Neural progenitor cell (in vitro differentiated cells): ENCODE measurements around the gene SOWAHD. TPM values are rescaled to one million over a fixed set of nuclear protein-coding genes. Genes with fewer than 3 reads are reported as not detected.
"Not testable (repeated sequence)": the region's sequence is repeated elsewhere in the genome, so short reads cannot be mapped to it uniquely, and the experiment has no call there.

ENCODE experiments used
- DNase-seq: peaks from one replicate; pipeline ENCODE4 v3.0.0-alpha.2; 2016; ENCODE audit warnings: low spot score
- H2AFZ ChIP-seq: fragments of 200-600 bp; sonication (generic); replicated peaks from 2 replicates; pipeline ENCODE4 v1.6.1; 2016; ENCODE audit warnings: antibody characterized with exemption
- H3F3A ChIP-seq: fragments of 200-600 bp; sonication (generic); 2 replicates; pipeline ENCODE4 v1.6.1; 2016; ENCODE audit warnings: antibody characterized with exemption, low read depth
- H3K27ac ChIP-seq: fragments of 200-600 bp; sonication (generic); 2 replicates; pipeline ENCODE4 v1.5.1; 2016; ENCODE audit warnings: mild to moderate bottlenecking
- H3K27me3 ChIP-seq: fragments of 200-600 bp; sonication (generic); 2 replicates; pipeline ENCODE4 v1.6.1; 2016; ENCODE audit warnings: mild to moderate bottlenecking, moderate library complexity
- H3K36me3 ChIP-seq: fragments of 200-600 bp; sonication (generic); 2 replicates; pipeline ENCODE4 v1.5.1; 2016
- H3K4me1 ChIP-seq: fragments of 200-600 bp; sonication (generic); 2 replicates; pipeline ENCODE4 v1.6.1; 2016; ENCODE audit warnings: mixed run types
- H3K4me2 ChIP-seq: fragments of 200-600 bp; sonication (generic); 2 replicates; pipeline ENCODE4 v1.6.1; 2016
- H3K4me3 ChIP-seq: fragments of 200-600 bp; sonication (generic); 2 replicates; pipeline ENCODE4 v1.5.1; 2016
- H3K79me2 ChIP-seq: fragments of 200-600 bp; sonication (generic); 2 replicates; pipeline ENCODE4 v1.6.1; 2016; ENCODE audit warnings: low read depth
- H3K9ac ChIP-seq: fragments of 200-600 bp; sonication (generic); 2 replicates; pipeline ENCODE4 v1.6.1; 2016
- H3K9me3 ChIP-seq: fragments of 200-600 bp; sonication (generic); 2 replicates; pipeline ENCODE4 v1.5.1; 2016; ENCODE audit warnings: low read depth
- H4K20me1 ChIP-seq: fragments of 200-600 bp; sonication (generic); 2 replicates; pipeline ENCODE4 v1.6.1; 2016; ENCODE audit warnings: low read depth
- H3K27ac Mint-ChIP-seq: 3 replicates; pipeline ENCODE4 v1.8.0; 2021; ENCODE audit warnings: mixed read lengths
- H3K27me3 Mint-ChIP-seq: 2 replicates; pipeline ENCODE4 v1.8.0; 2022; ENCODE audit warnings: low read depth, mild to moderate bottlenecking, inconsistent platforms, moderate library complexity, mixed read lengths; ENCODE audit not compliant: insufficient read depth
- H3K36me3 Mint-ChIP-seq: 3 replicates; pipeline ENCODE4 v1.8.0; 2021; ENCODE audit warnings: mixed read lengths
- H3K4me1 Mint-ChIP-seq: 3 replicates; pipeline ENCODE4 v1.8.0; 2021; ENCODE audit warnings: mixed read lengths
- H3K4me3 Mint-ChIP-seq: 3 replicates; pipeline ENCODE4 v1.8.0; 2021; ENCODE audit warnings: mild to moderate bottlenecking, moderate library complexity, mixed read lengths
- H3K9me3 Mint-ChIP-seq: 3 replicates; pipeline ENCODE4 v1.8.0; 2020; ENCODE audit warnings: mixed read lengths
- EZH2 ChIP-seq: fragments of 200-600 bp; sonication (generic); IDR thresholded peaks from 2 replicates; pipeline ENCODE4 v1.6.1; 2017; ENCODE audit warnings: antibody characterized with exemption, mild to moderate bottlenecking, moderate library complexity
- EZH2phosphoT487 ChIP-seq: fragments of 200-600 bp; sonication (generic); IDR thresholded peaks from 2 replicates; pipeline ENCODE4 v1.6.1; 2017; ENCODE audit warnings: antibody characterized with exemption
- total RNA-seq: library from RNA; depleted of rRNA; stranded (reverse); fragments of >200 nt; gene quantifications from 2 replicates; pipeline ENCODE4 v1.2.3, GENCODE V29; 2015; ENCODE audit warnings: low replicate concordance
- TF ChIP-seq, protein P1 (sequence below): fragments of 200-600 bp; sonication (generic); IDR thresholded peaks from 2 replicates; pipeline ENCODE4 v1.5.1; 2017; ENCODE audit warnings: antibody characterized with exemption, mild to moderate bottlenecking

The SOWAHD gene
- total RNA-seq, 1 donor from 2014 or later = not detected

DNA sequence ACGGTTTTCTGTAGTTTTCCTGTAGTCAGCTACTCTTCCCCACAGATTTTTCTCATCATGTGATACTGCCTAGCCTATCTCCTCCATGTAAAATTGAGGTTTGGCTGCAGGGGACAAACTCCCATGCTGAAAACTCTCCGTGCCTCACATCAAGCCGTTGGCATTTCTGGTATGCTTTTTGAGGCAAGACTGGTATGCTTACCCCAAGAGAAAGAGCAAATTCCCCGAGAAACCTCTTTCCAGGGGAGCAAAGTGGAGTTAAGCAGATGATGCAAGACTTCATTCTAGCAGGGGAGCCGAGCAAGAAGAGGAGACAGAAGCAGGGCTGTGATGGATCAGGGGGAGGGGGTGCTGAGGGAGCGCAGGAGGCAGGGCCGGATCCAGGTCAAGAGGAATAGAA is 4.8 kb downstream of the SOWAHD start:
- Histone ChIP-seq H4K20me1 (no peaks in the 10 kb centered on the region), H3K79me2 (no peaks in the 10 kb centered on the region), H3F3A (no peaks in the 10 kb centered on the region), H3K4me2 (no peak overlapping the region), H3K4me3 (no peak overlapping the region), H3K9me3 (no peaks in the 10 kb centered on the region), H2AFZ (no peak overlapping the region), H3K27me3 (peaks cover 30% of the 10 kb centered on the region), H3K27ac (no peak overlapping the region), H3K36me3 (no peaks in the 10 kb centered on the region), H3K4me1 (no peaks in the 10 kb centered on the region), H3K9ac (no peak overlapping the region)
- Mint-ChIP-seq H3K9me3 (peaks cover 17% of the 10 kb centered on the region), H3K27ac (no peak overlapping the region), H3K36me3 (peaks cover 2% of the 10 kb centered on the region), H3K27me3 (peaks cover 11% of the 10 kb centered on the region), H3K4me3 (no peak overlapping the region), H3K4me1 (peaks cover 3% of the 10 kb centered on the region)
- TF ChIP-seq EZH2 (no peak), EZH2phosphoT487 (no peak)
- TF ChIP-seq, protein P1, sequence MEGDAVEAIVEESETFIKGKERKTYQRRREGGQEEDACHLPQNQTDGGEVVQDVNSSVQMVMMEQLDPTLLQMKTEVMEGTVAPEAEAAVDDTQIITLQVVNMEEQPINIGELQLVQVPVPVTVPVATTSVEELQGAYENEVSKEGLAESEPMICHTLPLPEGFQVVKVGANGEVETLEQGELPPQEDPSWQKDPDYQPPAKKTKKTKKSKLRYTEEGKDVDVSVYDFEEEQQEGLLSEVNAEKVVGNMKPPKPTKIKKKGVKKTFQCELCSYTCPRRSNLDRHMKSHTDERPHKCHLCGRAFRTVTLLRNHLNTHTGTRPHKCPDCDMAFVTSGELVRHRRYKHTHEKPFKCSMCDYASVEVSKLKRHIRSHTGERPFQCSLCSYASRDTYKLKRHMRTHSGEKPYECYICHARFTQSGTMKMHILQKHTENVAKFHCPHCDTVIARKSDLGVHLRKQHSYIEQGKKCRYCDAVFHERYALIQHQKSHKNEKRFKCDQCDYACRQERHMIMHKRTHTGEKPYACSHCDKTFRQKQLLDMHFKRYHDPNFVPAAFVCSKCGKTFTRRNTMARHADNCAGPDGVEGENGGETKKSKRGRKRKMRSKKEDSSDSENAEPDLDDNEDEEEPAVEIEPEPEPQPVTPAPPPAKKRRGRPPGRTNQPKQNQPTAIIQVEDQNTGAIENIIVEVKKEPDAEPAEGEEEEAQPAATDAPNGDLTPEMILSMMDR = no peak
- DNase-seq = peak; percentile 13

DNA sequence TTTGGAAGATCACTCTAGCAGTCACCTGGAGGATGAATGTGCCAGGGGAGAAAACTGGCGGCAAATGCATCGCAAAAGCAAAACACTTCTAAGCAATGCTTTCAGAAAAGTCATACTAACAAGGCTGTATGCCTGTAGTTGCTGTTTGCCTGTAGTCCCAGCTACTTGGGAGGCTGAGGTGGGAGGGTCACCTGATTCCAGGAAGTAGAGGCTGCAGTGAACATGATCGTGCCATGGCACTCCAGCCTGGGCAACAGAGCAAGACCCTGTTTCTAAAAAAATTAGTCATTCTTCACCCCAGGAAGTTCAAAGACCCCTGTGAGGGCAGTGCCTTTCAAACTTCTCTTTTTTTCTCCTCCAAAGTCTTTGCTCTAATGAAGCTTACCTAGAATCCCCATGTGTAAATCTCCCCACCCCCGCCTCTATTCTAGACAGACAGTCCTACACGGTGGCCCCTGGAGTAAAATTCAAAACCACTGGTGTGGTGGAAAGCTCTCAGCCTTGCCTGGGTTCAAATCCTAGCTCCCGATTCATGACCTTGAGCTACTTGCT is 5.5 kb downstream of the SOWAHD start:
- H3K27ac Mint-ChIP-seq = no peak overlapping the region
- Histone ChIP-seq H3K4me3 (no peak overlapping the region), H3K36me3 (no peaks in the 10 kb centered on the region), H3K4me2 (no peak overlapping the region), H3K9me3 (no peaks in the 10 kb centered on the region), H3K27ac (no peak overlapping the region), H3K27me3 (peaks cover 22% of the 10 kb centered on the region), H3K4me1 (no peaks in the 10 kb centered on the region), H3K9ac (no peak overlapping the region), H3F3A (no peaks in the 10 kb centered on the region), H3K79me2 (no peaks in the 10 kb centered on the region), H4K20me1 (no peaks in the 10 kb centered on the region), H2AFZ (no peak overlapping the region)
- no peak for DNase-seq
- no peak overlapping the region for H3K4me3 Mint-ChIP-seq
- peaks cover 3% of the 10 kb centered on the region for H3K4me1 Mint-ChIP-seq
- peaks cover 2% of the 10 kb centered on the region for H3K36me3 Mint-ChIP-seq
- TF ChIP-seq, protein P1 = no peak
- TF ChIP-seq EZH2phosphoT487 (no peak), EZH2 (no peak)
- H3K27me3 Mint-ChIP-seq = peaks cover 13% of the 10 kb centered on the region
- H3K9me3 Mint-ChIP-seq = peaks cover 19% of the 10 kb centered on the region

DNA sequence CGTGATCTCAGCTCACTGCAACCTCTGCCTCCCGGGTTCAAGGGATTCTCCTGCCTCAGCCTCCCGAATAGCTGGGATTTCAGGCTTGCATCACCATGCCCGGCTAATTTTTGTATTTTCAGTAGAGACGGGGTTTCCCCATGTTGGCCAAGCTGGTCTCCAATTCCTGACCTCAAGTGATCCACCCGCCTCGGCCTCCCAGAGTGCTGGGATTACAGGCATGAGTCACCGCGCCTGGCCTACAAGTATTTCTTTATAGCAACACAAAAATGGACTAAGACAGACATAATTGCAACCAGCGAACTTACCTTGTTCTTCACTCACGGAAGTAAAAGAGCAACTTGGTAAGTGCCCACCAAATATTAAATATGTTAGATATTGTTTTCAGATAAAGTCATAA is 10.0 kb downstream of the SOWAHD start:
- not testable (repeated sequence) for H4K20me1 ChIP-seq, H3K36me3 Mint-ChIP-seq, H3K4me1 Mint-ChIP-seq, H3F3A ChIP-seq, H3K9me3 ChIP-seq, H3K27ac ChIP-seq, H3K4me2 ChIP-seq, H3K27me3 ChIP-seq, H3K4me3 ChIP-seq, DNase-seq, H2AFZ ChIP-seq, H3K4me1 ChIP-seq, H3K79me2 ChIP-seq, H3K27me3 Mint-ChIP-seq, H3K4me3 Mint-ChIP-seq, H3K27ac Mint-ChIP-seq, H3K36me3 ChIP-seq, H3K9ac ChIP-seq
- peaks cover 20% of the 10 kb centered on the region for H3K9me3 Mint-ChIP-seq

DNA sequence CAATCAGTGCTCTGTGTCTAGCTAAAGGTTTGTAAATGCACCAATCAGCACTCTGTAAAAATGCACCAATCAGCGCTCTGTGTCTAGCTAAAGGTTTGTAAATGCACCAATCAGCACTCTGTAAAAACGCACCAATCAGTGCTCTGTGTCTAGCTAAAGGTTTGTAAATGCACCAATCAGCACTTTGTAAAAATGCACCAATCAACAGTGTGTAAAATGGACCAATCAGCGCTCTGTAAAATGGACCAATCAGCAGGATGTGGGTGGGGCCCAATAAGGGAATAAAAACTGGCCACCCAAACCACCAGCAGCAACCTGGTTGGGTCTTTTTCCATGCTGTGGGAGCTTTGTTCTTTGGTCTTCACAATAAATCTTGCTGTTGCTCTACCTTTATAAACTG is 11.0 kb downstream of the SOWAHD start:
- peaks cover 21% of the 10 kb centered on the region for H3K9me3 Mint-ChIP-seq
- H3K4me2 ChIP-seq, H3K4me1 ChIP-seq, H3K27me3 ChIP-seq, H3K36me3 ChIP-seq, H2AFZ ChIP-seq, H3K4me3 Mint-ChIP-seq, H3K27ac Mint-ChIP-seq, H3K79me2 ChIP-seq, H3K27me3 Mint-ChIP-seq, H3K9me3 ChIP-seq, H3F3A ChIP-seq, H3K4me3 ChIP-seq, H4K20me1 ChIP-seq, H3K27ac ChIP-seq, H3K9ac ChIP-seq, DNase-seq, H3K4me1 Mint-ChIP-seq: not testable (repeated sequence)
- H3K36me3 Mint-ChIP-seq = peaks cover 11% of the 10 kb centered on the region
